Uterus (tissue), 2 donors: ENCODE results near the gene MYO16.

Experiments
- CTCF ChIP-seq, 4 experiments: fragments of 200-600 bp in 2 of 4; fragments of 450-650 bp in 2 of 4; sonication (generic) in 2 of 4; IDR thresholded peaks; one replicate each; pipeline ENCODE4 v1.5.1; 2016 to 2019; ENCODE audit warnings: antibody characterized with exemption in 4 of 4, mild to moderate bottlenecking in 2 of 4, moderate library complexity in 1 of 4
- POLR2A ChIP-seq, 2 donors: fragments of 450-650 bp; IDR thresholded peaks; one replicate each; pipeline ENCODE4 v1.6.1; 2016; ENCODE audit warnings: antibody characterized with exemption in 2 of 2, mild to moderate bottlenecking in 1 of 2, moderate library complexity in 1 of 2

GRCh38 chr13:109211616-109212015 lies 582.2 kb downstream of the MYO16 start:
- TF ChIP-seq CTCF (IDR thresholded peaks at IDR 0.05) (no peak), POLR2A (IDR thresholded peaks at IDR 0.05) (no peak)
